ENCODE data around the gene SULF2.

Gene SULF2

DNA sequence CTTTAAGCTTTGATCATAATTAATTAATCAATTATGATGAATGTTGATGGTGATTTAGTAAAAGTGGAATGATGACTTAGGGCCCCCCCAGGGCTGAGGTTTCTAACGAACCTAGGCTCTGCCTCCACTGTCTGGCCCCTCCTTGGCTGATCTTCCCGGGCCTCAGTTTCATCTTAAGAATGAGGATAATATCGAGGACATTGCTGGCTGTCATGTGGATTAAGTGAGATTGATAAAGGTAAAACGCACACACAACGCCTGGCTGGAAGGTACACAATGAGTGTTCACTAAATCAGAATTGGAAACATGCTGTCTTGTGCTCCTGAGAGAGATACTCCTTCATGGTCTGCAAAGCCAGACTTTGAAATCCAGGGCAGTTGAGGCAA is 5.3 kb upstream of the SULF2 start:
- TF ChIP-seq EP300 (IDR thresholded peaks at IDR 0.05; ENCODE audit: borderline replicate concordance) = no peak
- no peak for TF ChIP-seq NFIC (IDR thresholded peaks at IDR 0.05)
- TF ChIP-seq TEAD4 (IDR thresholded peaks at IDR 0.05) = no peak
- no peak for TF ChIP-seq CEBPB (IDR thresholded peaks at IDR 0.05)
- TF ChIP-seq YY1 (IDR thresholded peaks at IDR 0.05; ENCODE audit: low read depth) = no peak
- TF ChIP-seq EGR1 (IDR thresholded peaks at IDR 0.05) = no peak
- TF ChIP-seq, protein P1, sequence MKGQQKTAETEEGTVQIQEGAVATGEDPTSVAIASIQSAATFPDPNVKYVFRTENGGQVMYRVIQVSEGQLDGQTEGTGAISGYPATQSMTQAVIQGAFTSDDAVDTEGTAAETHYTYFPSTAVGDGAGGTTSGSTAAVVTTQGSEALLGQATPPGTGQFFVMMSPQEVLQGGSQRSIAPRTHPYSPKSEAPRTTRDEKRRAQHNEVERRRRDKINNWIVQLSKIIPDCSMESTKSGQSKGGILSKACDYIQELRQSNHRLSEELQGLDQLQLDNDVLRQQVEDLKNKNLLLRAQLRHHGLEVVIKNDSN (IDR thresholded peaks at IDR 0.05) = no peak
- no peak for TF ChIP-seq ZBTB7A (IDR thresholded peaks at IDR 0.05; ENCODE audit: low read depth)
- no peak for TF ChIP-seq CREB1 (IDR thresholded peaks at IDR 0.05; ENCODE audit: low read depth)
- TF ChIP-seq, protein P2, sequence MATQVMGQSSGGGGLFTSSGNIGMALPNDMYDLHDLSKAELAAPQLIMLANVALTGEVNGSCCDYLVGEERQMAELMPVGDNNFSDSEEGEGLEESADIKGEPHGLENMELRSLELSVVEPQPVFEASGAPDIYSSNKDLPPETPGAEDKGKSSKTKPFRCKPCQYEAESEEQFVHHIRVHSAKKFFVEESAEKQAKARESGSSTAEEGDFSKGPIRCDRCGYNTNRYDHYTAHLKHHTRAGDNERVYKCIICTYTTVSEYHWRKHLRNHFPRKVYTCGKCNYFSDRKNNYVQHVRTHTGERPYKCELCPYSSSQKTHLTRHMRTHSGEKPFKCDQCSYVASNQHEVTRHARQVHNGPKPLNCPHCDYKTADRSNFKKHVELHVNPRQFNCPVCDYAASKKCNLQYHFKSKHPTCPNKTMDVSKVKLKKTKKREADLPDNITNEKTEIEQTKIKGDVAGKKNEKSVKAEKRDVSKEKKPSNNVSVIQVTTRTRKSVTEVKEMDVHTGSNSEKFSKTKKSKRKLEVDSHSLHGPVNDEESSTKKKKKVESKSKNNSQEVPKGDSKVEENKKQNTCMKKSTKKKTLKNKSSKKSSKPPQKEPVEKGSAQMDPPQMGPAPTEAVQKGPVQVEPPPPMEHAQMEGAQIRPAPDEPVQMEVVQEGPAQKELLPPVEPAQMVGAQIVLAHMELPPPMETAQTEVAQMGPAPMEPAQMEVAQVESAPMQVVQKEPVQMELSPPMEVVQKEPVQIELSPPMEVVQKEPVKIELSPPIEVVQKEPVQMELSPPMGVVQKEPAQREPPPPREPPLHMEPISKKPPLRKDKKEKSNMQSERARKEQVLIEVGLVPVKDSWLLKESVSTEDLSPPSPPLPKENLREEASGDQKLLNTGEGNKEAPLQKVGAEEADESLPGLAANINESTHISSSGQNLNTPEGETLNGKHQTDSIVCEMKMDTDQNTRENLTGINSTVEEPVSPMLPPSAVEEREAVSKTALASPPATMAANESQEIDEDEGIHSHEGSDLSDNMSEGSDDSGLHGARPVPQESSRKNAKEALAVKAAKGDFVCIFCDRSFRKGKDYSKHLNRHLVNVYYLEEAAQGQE (IDR thresholded peaks at IDR 0.05; ENCODE audit: low read depth) = no peak
- TF ChIP-seq FOXM1 (IDR thresholded peaks at IDR 0.05; ENCODE audit: borderline replicate concordance, low read depth) = no peak
- TF ChIP-seq TAF1 (IDR thresholded peaks at IDR 0.05; ENCODE audit: low read depth) = no peak
- no peak for TF ChIP-seq RAD21 (IDR thresholded peaks at IDR 0.05; ENCODE audit: low read depth)
- TF ChIP-seq TCF12 (IDR thresholded peaks at IDR 0.05; ENCODE audit: low read depth) = no peak
- TF ChIP-seq, protein P3, sequence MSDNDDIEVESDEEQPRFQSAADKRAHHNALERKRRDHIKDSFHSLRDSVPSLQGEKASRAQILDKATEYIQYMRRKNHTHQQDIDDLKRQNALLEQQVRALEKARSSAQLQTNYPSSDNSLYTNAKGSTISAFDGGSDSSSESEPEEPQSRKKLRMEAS (IDR thresholded peaks at IDR 0.05) = no peak

DNA sequence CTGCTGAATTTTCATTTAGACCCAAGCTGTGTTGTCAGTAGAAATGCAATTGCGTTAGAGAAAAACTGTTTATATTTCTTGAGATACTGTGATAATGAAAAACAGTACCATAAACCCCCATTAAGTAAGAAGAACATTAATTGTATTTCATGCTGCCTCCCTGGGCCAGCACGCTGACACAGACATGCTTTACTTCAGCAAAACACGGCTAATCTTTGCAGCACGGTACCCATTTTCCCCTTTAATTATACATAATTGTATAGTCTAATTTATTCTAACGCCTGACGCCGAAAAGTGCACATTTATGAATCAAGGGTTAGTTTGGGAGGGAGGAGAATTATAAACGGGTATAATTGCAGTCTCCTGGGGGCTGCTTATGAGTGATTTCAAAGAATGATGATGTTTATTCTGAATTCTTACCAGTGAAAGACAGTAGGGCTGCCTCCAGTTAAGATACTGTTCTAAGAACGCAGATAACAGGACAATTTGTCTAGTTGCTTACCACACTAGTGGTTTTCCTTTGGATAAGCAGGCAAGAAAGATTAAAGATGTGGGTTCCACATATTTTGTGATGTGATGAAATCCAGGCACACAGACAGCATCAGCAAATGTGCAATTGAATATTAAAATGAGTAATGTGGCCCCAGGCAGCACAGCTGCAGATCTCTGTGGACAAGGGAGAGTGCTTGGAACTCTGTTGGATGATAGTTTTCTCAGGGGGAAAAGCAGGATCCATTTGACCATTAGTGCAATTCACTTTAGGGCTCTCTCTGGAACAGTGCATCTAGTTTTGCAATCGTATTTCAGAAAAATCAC is 4.7 kb upstream of the SULF2 start:
- TF ChIP-seq, protein P3 (IDR thresholded peaks at IDR 0.05) = no peak
- TF ChIP-seq CREB1 (IDR thresholded peaks at IDR 0.05; ENCODE audit: low read depth) (no peak), FOXM1 (IDR thresholded peaks at IDR 0.05; ENCODE audit: borderline replicate concordance, low read depth) (no peak), EP300 (IDR thresholded peaks at IDR 0.05; ENCODE audit: borderline replicate concordance) (no peak), RAD21 (IDR thresholded peaks at IDR 0.05; ENCODE audit: low read depth) (no peak), EGR1 (IDR thresholded peaks at IDR 0.05) (no peak), YY1 (IDR thresholded peaks at IDR 0.05; ENCODE audit: low read depth) (no peak), CEBPB (IDR thresholded peaks at IDR 0.05) (no peak), TAF1 (IDR thresholded peaks at IDR 0.05; ENCODE audit: low read depth) (no peak), ZBTB7A (IDR thresholded peaks at IDR 0.05; ENCODE audit: low read depth) (no peak), NFIC (IDR thresholded peaks at IDR 0.05) (no peak), TCF12 (IDR thresholded peaks at IDR 0.05; ENCODE audit: low read depth) (no peak), TEAD4 (IDR thresholded peaks at IDR 0.05) (no peak)
- TF ChIP-seq, protein P2 (IDR thresholded peaks at IDR 0.05; ENCODE audit: low read depth) = no peak
- TF ChIP-seq, protein P1 (IDR thresholded peaks at IDR 0.05) = no peak

DNA sequence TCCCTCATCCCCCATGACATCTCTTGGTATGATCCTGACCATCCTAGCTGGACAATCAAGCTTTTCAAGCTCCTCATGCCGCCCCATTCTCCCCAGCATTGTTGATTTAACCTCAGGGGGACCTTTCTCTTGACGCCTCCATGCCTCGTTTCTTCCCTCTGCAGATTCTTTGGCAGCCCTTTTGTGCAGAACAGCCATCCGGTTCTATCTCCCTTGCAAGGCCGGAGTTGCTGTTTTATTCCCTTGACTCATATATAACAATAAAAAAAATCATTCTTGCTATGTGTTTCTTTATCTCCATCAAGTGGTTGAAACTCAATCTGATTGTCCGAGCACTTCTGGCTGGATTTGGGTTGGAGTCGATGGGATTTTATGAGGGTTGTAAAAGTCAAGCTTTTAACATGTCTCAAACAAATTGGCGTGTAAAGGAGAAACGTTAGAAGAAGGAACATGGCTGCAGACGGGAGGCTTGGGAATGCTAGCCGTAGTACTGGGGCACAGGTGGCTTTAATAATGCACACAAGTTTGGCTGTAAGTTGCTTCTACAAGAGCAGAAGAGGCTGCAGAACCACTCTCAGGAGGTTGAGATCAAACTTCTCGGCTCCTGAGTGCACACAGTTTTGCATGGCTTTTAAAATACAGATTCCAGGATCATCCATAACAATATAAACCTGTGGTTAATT is 3.9 kb upstream of the SULF2 start:
- TF ChIP-seq, protein P1 (IDR thresholded peaks at IDR 0.05) = no peak
- TF ChIP-seq NFIC (IDR thresholded peaks at IDR 0.05) (no peak), ZBTB7A (IDR thresholded peaks at IDR 0.05; ENCODE audit: low read depth) (no peak), TEAD4 (IDR thresholded peaks at IDR 0.05) (no peak), CEBPB (IDR thresholded peaks at IDR 0.05) (no peak), TCF12 (IDR thresholded peaks at IDR 0.05; ENCODE audit: low read depth) (no peak), EGR1 (IDR thresholded peaks at IDR 0.05) (no peak), TAF1 (IDR thresholded peaks at IDR 0.05; ENCODE audit: low read depth) (no peak)
- TF ChIP-seq, protein P2 (IDR thresholded peaks at IDR 0.05; ENCODE audit: low read depth) = no peak
